ENCODE results near the gene RSRC1. TPM values are rescaled to one million over a fixed set of nuclear protein-coding genes. Genes with fewer than 3 reads are reported as not detected.

RSRC1 gene
- polyA plus RNA-seq, 1 experiment: 2.7 TPM

GRCh38 chr3:158379517-158379916 is 269.6 kb downstream of the RSRC1 start:
- ChIA-PET POLR2A (interaction anchor here (0.6 kb wide), 1 partner anchor 8 kb away, joined by 3 read pairs; no protein-coding TSS in a partner anchor), CTCF (interaction anchor here (0.8 to 1.2 kb wide), 2 partner anchors 12 to 16 kb away, joined by 3 read pairs; no protein-coding TSS in a partner anchor)
- Histone ChIP-seq H3K27me3 (ENCODE audit: control insufficient read depth, insufficient read depth, low read length) (no peaks in the 10 kb centered on the region), H3K36me3 (ENCODE audit: control insufficient read depth, insufficient read depth, low read length) (no peaks in the 10 kb centered on the region), H3K4me3 (ENCODE audit: low read depth, low read length) (no peak overlapping the region)
- no peak for DNase-seq (ENCODE audit: low read depth)
- TF ChIP-seq CTCF (IDR thresholded peaks at IDR 0.05; ENCODE audit: insufficient read depth, low read depth, low read length): no peak

GRCh38 chr3:158381262-158381868 is 271.5 kb downstream of the RSRC1 start:
- CTCF ChIA-PET: no interaction called here
- Histone ChIP-seq H3K4me3 (ENCODE audit: low read depth, low read length) (no peak overlapping the region), H3K27me3 (ENCODE audit: control insufficient read depth, insufficient read depth, low read length) (no peaks in the 10 kb centered on the region), H3K36me3 (ENCODE audit: control insufficient read depth, insufficient read depth, low read length) (no peaks in the 10 kb centered on the region)
- no peak for DNase-seq (ENCODE audit: low read depth)
- POLR2A ChIA-PET: no interaction called here
- TF ChIP-seq CTCF (IDR thresholded peaks at IDR 0.05; ENCODE audit: insufficient read depth, low read depth, low read length): no peak

GRCh38 chr3:158382479-158382878 is 272.6 kb downstream of the RSRC1 start:
- ChIA-PET POLR2A (no interaction called here), CTCF (no interaction called here)
- no peak overlapping the region for H3K4me3 ChIP-seq (ENCODE audit: low read depth, low read length)
- no peak for TF ChIP-seq CTCF (IDR thresholded peaks at IDR 0.05; ENCODE audit: insufficient read depth, low read depth, low read length)
- H3K36me3 ChIP-seq (ENCODE audit: control insufficient read depth, insufficient read depth, low read length): no peaks in the 10 kb centered on the region
- no peaks in the 10 kb centered on the region for H3K27me3 ChIP-seq (ENCODE audit: control insufficient read depth, insufficient read depth, low read length)
- no peak for DNase-seq (ENCODE audit: low read depth)

GRCh38 chr3:158384019-158384418 is 274.1 kb downstream of the RSRC1 start:
- DNase-seq (ENCODE audit: low read depth): no peak
- ChIA-PET CTCF (no interaction called here), POLR2A (no interaction called here)

GRCh38 chr3:158395421-158395820 is 285.5 kb downstream of the RSRC1 start:
- POLR2A ChIA-PET: no interaction called here
- Histone ChIP-seq H3K36me3 (ENCODE audit: control insufficient read depth, insufficient read depth, low read length) (no peaks in the 10 kb centered on the region), H3K4me3 (ENCODE audit: low read depth, low read length) (no peak overlapping the region), H3K27me3 (ENCODE audit: control insufficient read depth, insufficient read depth, low read length) (no peaks in the 10 kb centered on the region)
- DNase-seq (ENCODE audit: low read depth): no peak
- TF ChIP-seq CTCF (IDR thresholded peaks at IDR 0.05; ENCODE audit: insufficient read depth, low read depth, low read length): no peak
- CTCF ChIA-PET: no interaction called here

More at GRCh38 chr3:158384019-158384418, 274.1 kb downstream of the RSRC1 start:
- H3K4me3 ChIP-seq (ENCODE audit: low read depth, low read length): no peak overlapping the region
- H3K36me3 ChIP-seq (ENCODE audit: control insufficient read depth, insufficient read depth, low read length): no peaks in the 10 kb centered on the region
- no peaks in the 10 kb centered on the region for H3K27me3 ChIP-seq (ENCODE audit: control insufficient read depth, insufficient read depth, low read length)
- TF ChIP-seq CTCF (IDR thresholded peaks at IDR 0.05; ENCODE audit: insufficient read depth, low read depth, low read length): no peak
